ENCODE measurements around the gene EVC.
"Not testable (repeated sequence)": the region's sequence is repeated elsewhere in the genome, so short reads cannot be mapped to it uniquely, and the experiment has no call there.

EVC gene

GRCh38 chr4:5821665-5822358 is 110.8 kb downstream of the EVC start:
- DNase-seq, result no peak

- no peak for DNase-seq
These were observed 111.6 kb downstream of the EVC start for GRCh38 chr4:5822619-5823018.

DNA sequence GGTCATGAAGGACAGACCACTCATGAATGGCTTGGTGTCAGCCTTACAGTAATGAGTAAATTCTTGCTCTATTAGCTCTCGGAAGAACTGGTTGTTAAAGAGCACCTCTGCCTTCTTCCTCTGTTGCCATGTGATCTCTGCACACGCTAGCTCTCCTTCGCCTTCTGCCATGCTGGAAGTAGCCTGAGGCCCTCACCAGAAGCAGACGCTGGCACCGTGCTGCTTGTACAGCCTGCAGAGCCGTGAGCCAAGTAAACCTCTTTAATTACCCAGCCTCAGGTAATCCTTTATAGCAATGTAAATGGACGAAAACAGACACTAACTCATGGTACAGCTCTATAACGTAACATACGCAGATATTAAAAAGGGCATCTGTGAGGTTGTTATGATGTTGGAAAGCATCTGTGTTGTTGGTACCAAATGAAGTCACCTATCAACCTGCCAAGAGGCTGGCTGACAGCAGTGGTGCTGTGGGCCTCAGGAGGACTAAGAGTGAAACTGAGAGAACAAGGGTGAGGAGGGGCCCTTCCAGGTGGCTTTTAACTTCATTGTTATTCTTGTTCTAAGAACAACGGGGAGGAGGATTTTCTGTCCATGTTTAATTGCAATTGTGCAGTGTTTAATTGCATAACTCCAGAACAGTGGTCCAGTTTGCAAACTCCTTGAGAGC is 112.7 kb downstream of the EVC start:
- no peak for DNase-seq

GRCh38 chr4:5824227-5824626 is 113.2 kb downstream of the EVC start:
- no peak for DNase-seq

GRCh38 chr4:5824635-5825034 is 113.6 kb downstream of the EVC start:
- DNase-seq, result peak; percentile 26

DNA sequence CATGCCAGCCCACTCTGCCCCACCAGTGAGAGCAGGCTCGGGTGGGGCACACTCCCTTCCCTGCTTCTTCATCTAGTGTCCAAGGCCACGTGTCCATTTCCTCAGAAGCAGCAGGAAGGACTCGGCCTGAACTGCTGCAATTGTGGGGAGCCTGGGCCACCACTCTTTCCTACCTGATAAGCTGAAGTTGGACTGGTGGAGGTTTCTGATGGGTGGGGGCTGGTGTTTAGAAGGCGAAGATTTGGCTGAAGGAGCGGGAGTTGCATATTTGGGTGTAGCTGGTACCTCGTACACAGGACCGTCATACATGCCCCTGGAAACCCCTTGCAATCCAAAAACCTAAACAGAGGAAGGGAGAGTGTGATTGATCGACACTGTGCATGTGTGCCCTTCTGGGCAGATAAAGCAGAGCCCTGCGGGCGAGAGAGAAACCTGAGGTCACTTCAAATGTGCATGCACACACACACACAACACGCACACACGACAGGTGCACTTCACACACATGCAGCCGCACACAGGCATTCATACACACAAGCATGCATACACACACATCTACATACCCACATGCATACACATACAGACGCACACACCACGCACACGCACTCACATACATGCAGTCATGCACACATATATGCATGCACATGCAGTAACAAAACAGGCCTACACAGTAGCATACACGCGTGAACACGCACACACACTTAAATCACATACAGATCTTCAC is 114.5 kb downstream of the EVC start:
- DNase-seq, result no peak

DNA sequence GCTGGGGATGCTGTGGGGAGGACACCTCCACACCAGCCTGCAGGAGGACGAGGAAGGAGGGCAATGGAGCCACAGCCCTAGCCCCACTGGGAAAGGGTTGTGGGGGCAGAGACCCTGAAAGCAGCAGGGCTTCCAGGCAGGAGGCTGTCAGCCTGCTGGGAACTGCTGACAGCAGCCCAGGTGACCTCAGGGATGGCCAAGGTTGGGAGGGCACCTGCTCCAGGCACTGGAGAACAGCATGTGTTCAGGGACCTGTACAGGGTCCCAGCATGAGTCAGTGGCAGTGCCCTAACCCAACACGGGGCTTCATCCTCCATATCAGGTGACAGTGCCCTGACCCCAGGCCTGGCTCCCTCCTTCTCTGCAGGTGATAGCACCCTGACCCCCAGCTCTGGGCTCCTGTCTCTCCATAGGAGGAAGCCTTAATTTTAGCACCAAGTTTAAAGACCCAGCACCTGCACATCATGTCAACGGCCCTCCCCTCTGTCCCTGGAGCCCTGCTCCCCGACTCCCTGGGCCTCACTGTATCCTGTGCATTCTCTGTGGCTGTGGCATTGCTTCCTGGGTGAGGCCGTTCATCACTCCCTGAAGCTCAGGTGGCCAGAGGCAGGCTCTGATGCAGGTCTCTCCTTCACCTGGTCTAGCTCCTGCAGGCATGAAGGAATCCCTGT is 115.6 kb downstream of the EVC start:
- peak; percentile 65 for DNase-seq

- peak; percentile 81 for DNase-seq
These were observed 116.4 kb downstream of the EVC start for GRCh38 chr4:5827108-5828004.

DNA sequence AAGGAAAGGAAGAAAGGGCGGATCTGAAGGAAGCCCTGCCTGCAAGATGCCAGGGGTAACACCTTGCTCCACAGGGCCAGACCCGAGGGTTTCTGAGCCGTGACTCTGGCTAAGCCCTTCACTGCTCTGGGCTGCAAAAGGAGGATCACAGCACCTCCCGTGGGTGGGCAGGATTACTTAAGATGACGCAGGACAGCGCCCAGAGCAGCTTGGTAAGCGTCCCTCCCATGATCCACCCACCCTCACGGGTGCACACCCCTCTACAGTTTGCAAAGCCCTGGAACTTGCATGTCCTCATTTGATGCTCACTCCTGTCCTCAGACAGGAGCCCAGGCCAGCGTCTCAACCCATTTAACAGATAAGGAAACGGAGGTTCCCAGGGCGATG is 117.0 kb downstream of the EVC start:
- no peak for DNase-seq

DNA sequence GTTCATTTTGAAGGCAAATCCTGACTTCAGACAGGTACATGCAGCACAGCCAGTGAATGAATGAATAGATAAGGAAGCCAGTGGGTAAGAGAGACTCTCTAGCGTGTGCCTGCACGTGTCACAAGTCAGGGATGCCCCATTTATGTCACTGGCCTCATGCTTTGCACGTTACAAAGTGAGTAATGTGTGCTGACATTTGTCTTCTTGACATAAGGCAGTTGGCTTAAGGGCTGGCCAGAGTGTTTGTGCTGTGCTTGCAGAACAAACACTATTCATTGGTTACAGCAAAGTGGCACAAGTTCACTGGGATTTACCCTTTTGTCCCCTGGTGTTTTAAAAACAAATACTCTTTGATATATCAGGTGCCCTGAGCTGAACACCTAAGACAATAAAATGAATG is 125.9 kb downstream of the EVC start:
- DNase-seq, result no peak

DNA sequence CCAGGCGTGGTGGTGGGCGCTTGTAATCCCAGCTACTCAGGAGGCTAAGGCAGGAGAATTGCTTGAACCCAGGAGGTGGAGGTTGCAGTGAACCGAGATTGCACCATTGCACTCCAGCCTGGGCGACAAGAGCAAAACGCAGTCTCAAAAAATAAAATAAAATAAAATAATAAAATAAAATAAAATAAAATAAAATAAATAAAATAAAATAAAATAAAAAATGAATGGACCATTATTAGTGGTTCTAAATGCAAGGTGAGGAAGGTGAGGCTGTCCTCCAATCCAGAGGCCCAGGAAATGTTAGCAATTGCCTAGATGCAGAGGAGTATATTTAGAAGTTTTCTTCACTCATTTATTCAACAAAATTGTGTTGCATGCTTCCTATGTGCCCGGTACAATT is 126.5 kb downstream of the EVC start:
- DNase-seq, result not testable (repeated sequence)

GRCh38 chr4:5839332-5839731 is 128.3 kb downstream of the EVC start:
- no peak for DNase-seq

DNA sequence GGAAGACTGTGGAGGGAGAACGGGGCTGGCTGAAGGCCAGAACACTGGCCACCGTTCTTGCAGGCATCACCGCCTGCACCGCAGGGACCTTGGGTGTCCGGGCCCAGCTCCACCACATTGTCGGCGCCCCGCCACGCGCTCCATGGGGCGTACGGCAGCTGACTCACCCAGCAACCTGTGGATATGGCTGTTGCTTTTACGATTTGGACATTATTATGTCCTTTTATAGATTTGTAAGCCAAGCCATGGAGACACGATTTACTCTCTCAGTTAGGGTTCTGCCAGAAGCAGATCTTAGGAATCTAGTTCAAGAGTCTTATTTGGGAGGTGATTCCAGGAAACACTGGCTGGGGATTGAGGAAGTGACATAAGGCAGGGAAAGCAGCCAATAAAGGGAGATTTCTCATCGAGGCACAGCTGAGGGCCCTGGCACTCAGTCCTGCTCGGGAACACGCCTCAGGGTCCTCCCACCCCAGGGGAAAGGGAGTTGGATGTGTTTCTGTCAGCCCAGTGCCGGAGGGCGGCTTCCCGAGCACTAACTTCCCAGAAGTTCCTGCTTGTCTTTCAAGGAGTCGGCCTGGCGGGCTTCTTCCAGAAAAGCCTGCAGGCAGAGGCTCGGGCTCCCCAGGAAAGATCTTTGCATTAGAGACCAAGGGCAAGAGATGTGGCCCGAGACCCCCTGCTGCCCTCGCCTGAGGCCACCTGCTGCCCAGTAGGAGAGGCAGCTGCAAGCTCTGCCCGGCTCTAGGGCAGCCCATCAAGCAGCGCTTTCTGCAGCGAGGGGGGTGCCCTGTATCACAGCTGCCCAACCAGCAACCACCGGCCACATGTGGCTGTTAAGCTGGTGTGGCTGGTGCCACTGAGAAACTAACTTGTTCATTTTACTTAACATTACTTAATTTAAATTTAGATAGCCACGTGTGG is 129.0 kb downstream of the EVC start:
- no peak for DNase-seq

GRCh38 chr4:5842456-5842855 is 131.5 kb downstream of the EVC start:
- no peak for DNase-seq

DNA sequence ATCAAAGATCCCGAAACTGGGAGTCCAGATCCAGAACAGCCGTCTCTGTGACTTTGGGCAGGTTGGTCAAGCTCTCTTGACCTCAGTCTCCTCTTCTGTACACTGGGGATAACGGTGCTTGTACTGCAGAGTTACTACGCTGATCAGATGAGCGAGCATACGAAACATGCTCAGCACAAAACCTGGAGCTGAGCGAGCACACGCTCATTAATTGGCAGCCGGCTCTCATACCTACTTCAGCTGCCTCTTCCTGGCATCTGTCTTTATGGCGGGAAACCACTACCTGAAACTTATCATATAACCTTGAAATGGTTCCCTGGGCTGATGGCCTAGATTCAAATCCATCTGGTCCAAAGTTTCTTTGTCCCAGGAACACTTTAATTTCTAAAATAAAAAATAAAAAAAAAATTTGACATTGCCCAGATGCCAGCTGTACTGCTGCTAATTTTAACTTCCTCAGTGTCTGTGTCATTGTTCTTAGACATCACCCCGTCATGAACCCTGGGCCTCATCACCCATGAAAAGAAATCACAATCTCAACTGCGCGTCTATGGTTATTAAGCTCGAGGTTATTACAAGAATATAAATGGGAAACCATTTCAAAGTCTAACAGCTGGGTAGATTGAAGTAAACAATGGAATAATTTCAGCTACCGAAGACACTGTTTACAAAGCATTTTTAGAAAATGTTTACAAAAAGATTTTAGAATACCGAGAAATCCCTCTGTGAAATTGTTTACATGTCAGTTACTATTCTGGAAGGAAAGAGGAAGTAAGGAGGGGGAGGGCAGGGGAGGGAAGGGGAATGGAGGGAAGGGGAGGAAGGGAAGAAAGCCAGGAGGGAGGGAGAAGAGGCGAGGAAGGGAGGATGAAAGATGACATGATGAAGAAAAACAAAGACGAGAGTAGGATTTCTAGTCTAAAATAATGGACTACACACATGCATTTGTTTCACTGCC is 132.9 kb downstream of the EVC start:
- no peak for DNase-seq

DNA sequence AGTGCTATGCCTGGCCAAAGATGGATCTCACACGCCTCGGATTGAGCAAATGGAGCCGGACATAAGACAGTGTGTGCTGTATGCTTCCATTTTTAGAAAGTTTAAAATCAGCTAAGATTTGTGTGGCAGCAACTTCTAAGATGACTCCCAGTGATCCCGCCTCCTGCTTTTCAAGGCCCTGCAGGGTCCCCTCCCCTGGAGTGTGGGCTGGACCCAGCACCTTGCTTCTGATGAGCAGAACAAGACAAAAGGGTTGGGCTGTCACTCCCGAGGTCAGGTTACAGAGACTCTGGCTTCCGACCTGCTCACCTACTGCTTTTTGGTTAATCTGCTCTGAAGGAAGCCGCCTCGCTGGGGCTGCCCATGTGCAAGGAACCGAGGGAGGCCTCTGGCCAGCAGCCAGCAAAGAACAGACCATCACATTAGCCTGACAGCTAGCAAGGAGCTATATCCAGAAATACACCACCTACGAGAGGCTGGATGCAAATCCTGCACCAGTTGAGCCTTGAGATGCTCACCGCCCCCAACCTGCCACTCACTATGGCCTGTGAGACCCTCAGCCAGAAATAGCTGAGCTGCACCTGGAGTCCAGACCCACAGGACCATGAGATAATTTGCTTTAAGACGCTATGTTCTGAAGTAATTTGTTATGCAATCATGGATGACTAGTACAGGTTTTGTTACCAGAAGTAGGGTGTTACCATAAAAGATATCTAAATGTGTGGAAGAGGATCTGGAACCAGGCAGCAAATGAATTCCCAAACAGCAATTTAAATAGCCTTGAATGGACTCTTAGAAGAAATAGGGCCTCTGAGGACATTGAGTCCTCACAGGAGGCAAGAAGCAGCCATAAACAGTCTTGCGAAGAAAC is 134.3 kb downstream of the EVC start:
- no peak for DNase-seq

GRCh38 chr4:5851637-5852301 is 140.8 kb downstream of the EVC start:
- DNase-seq, result no peak

DNA sequence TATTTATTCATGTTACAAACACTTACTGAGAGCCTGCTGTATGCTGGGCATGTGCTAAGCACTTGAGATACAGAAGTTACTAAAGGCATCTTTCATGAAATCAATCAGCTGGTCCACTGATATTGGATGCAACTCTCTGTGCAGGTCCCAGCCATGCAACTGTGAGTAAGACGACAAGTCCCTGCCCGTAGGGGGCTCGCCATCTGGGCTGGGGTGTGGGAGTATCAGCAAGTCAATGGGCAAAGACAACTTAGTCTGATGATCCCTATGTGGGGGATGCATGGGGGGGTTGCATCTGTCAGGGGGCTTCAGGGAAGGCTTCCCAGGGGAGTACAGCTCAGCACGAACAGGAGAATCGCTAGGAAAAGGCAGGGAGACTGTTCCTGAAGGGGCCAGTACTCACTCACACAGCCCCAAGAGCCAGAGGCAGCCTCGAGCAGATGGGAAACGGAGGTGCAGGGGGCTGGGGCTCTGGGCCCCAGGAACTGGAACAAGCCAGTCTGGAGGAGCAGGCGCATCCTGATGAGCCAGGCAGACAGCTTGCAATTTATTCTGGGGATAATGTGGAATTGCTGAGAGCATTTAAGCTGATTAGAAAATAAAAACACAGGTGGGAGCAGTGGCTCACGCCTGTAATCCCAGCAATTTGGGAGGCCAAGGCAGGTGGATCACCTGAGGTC is 141.7 kb downstream of the EVC start:
- DNase-seq, result no peak

All from MV-4-11 (cell line).